HG02759 (cell line): ENCODE data around the gene EYA2.

Experiments used
- ATAC-seq: cut with Tn5 transposase; IDR thresholded peaks from one replicate; pipeline ENCODE4 v1.9.1; 2021; ENCODE audit warnings: mild to moderate bottlenecking, moderate library complexity; ENCODE audit not compliant: unreplicated experiment

EYA2 gene

DNA sequence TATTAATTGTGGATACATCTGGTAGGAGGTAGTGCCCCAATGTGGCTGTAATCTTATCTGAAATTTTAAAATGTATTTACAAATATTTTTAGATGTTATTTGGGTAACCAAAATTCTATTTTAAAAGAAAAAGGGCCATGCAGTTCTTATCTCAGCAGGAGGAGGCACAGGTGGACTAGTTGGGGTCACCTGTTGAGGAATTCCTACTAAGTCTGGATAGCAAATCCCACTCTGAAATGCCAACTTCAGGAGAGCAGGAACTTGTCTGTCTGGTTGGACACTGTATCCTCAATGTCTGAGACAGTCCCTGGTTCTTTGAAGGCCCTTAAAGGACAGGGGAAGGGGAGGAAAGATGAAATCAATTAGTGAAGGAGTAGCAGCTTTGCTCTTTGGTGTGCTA is 82.6 kb downstream of the EYA2 start:
- ATAC-seq: no peak

DNA sequence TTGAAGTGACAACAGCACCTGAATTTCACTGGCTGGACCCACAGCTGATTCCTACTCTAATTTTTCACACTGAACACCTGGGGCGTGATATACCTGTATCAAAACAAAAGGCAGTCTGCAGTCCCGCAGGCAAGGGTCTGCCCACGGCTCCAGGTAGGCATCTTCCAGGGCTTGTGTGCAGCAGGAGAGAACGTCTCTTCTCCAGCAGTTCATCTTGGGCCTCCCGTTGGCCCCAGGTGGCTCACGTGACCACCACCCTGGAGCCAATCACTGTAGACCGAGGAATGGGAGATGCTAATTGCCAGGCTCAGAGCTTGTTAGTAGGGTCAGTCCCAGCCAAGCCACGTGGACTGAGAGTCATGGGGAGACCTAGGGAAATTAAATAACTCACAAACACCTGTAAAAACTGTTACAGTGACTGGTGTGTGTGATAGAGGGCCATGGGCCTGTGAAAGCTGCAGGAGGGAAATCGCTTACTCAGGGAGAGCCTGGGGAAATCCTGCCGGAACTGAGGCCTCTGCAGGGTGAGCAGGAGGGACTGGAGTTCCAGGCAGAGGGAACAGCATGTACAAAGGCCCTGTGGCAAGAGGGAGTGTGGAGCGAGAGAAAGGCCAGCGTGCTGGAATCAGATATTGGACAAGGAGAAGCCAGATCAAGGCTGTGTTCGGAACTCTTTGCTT is 83.4 kb downstream of the EYA2 start:
- no peak for ATAC-seq

DNA sequence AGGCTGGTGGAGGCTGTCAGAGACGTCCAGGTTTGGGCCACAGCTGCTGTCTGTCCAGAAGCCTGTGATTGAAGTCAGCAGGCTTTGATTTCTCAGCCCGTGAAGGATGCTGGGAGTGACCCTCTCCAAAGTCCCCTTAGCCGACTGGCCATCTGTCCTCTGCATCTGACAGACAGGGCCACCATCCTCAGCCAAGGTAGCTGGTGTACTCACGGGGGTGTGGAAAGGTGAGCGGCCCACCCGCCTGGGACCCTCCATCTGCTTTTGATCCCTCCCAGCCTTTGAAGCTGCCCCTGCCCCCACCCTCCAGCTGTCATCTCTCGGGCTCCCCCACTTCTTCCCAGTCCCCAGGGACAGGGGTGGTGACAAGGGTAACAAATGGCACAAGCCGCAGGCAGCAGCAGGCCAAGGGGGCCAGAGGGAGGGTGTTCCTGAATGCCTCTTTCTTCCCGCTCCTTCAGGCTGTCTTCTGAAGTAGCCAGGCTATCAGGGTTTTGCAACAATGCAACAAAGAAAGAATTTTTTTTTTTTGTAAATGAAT is 84.4 kb downstream of the EYA2 start:
- no peak for ATAC-seq

DNA sequence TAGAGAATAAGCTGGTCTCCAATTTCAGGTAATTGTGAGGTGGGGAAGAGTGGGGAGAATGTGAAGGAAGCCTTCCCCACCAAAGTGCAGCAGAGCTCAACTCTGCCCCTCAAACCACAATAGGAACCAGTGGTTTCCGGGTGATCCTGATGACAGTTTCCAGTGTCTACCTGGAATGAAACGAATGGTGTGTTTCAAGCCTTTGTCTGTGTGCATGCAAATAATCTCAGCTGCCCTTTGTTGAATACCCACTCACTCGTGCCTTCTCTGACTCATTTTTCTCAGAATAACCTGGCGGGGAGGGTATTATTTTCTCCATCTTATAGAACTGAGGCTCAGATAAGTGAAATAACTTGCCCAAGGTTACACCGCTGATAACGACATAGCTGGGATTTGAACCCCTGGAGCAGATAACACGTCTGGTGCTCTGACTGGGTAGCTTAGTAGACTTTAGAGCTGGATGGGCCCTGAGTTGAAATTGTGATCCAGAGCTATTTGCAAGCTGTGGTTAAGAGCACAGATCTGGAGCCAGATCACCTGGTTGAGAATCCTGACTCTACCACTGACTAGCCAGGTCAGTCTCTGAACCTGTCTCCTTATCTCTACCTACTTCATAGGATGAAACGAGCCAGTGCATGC is 85.1 kb downstream of the EYA2 start:
- ATAC-seq: no peak

DNA sequence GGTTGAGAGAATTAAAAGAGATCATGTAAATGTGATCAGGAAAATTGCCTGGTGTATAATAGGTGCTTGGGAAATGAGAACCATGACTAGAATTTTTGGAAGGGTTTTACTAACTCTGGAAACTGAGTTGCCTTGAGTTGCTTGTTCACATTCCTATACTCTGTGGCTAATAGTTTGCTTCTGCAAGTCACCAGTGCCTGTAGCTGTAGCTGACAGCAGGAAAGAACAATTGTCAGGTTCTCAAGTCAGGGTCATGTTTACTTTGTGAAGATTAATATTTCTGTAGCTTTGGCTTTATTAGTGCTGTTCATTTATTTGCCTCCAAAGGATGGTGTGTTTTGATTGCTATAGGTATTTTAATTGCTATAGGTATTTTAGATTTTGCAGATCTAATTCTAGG is 86.5 kb downstream of the EYA2 start:
- ATAC-seq: no peak

DNA sequence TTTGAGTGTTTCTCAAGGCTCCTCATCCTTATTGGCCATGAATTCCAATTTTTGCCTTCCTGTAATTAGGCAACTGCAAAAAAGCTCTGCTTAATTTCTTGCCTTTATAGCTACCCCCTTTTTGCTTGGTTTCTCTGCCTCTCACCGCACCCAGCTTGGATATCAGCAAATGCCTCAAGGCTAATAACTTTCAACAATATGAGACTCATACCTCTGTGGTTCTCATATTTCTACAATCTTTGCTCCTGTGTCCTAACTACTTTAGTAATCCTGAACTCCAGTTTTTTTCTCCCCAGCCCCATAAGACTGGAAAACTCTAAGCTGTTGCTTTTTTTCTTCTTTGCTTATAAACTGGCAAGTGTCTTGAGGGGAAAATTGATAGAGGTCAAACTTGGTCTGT is 88.8 kb downstream of the EYA2 start:
- ATAC-seq: no peak

DNA sequence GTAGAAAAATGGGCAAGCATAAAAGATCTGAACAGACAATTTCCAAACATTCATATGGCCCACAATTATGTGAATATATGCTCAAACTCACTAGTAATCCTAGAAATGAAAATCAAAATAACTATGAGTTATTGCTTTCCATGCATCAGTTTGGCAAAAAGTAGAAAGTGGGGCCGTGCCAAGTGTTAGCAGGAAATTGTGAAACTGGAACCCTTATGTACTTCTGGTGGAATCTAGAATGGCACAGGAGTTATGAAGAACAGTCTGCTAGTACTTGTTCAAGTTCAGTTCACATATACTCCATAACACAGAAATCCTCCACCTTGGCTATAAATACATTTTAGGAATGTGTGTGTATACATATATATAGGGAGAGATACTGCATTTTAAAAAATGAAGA is 89.8 kb downstream of the EYA2 start:
- ATAC-seq: no peak

DNA sequence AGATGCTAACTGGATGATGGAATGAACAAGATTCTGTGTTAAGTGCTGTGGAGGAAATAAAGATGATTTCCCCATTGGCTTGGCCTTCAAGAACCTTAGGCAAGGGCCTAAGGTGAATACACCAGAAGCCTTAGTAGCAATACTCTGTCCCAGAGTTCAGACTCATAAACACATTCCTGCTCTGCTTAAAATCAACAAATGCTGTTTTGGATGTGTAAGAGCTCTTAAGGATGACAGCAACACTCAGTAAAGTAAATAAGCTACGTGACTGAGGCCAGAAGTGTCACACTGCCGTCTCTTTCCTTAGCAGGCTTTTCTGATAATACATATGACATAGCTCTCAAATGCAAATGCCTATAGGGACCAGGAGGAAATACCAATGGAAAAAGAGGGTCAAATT is 90.6 kb downstream of the EYA2 start:
- no peak for ATAC-seq

DNA sequence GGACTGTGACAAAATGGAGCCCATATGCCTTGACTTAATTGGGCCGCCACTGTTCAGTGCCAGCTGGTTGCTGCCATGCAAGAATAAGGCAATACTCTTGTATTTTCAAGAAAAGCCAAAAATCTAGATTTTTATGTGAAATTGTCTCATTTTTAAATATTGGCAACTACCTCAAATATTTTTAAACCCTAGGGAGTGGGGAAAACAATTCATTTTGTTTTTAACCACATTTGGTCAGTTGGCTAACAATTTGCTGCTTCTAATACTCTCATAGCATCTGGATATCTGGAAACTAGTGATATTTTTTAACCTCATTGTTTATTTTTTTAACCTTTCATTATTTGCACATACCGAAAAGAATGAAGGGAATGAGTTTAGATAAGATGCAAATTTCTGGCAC is 91.0 kb downstream of the EYA2 start:
- ATAC-seq: no peak

DNA sequence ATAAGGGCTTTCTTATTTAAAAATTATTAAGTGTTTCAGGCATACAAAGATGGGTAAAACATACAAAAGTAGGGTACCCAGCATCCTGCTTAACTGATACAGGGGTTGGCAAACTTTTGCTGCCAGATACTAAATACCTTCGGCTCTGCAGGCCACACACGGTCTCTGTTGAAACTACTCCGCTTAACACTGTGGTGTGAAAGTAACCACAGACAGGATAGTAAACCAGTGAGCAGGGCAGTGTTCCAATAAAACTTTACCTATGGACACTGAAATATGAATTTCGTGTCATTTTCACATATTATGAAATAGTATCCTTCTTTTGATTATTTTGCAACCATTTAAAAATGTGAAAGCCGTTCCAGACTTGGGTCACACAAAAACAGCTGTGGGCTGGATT is 92.4 kb downstream of the EYA2 start:
- no peak for ATAC-seq

DNA sequence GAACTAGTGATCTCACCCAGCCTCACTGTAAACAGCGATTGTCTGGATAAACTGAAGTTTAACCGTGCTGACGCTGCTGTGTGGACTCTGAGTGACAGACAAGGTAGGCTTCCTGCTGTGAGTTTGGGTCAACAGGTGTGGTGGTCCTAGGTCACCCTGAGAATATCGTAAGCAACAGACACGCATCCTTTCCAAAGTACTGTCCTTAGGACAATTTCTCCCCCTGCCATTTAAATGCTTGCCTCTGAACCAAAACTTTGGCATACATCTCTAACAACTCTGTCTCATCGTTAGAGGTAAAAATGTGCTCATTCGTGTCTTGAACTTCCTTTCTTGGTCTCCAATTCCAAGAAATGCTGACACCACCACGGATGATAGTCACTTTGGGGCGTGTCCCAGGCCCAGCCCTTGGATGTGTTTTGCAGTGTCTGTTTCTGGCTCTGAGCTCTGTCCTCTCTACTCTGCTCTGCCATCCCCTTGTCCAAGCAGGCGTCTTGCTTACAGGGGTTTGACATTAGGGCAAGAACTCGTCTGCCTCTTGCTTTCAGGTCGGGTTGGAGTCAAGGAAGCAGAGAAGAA is 95.5 kb downstream of the EYA2 start:
- no peak for ATAC-seq

DNA sequence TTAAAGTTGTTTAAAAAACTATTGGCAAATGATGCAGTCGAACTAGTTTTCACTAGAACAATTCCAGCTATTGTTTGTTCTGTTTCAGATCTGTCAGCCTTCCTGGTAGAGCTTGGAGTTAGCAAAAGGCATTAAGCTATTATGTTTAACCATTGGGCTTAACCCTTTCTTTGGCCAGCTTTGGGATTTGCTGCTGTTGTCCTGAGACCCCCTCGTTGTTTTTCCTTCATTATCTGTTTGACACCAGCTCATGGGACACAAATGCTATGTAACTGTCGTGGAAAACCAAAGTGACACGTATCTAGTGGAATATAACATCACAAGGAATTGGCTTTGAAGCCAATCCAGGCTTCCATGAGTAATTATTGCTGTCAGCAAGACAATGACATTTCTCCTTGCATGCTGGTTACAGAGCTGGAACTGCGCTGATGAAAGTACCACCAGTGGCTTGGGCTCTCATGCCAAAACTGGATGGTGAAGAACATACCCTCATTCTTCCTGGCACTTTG is 96.0 kb downstream of the EYA2 start:
- no peak for ATAC-seq

DNA sequence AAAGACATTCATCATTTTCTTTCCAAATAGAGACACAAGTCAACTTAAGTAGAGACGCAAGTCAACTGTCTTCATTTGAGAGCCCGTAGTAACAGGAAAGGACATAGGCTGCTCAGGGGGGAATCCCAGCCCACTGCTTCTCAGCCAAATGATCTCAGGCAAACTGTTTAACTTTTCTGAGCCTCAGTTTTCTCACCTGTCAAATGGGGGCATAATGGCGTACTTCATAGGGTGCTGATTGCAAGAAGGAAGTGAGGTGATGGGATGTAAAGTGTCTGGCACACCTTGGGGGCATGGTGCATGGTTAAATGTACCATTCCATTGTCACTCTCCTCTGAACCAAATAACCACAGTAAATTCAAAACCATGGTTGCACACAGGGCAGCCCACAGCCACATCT is 96.5 kb downstream of the EYA2 start:
- no peak for ATAC-seq

DNA sequence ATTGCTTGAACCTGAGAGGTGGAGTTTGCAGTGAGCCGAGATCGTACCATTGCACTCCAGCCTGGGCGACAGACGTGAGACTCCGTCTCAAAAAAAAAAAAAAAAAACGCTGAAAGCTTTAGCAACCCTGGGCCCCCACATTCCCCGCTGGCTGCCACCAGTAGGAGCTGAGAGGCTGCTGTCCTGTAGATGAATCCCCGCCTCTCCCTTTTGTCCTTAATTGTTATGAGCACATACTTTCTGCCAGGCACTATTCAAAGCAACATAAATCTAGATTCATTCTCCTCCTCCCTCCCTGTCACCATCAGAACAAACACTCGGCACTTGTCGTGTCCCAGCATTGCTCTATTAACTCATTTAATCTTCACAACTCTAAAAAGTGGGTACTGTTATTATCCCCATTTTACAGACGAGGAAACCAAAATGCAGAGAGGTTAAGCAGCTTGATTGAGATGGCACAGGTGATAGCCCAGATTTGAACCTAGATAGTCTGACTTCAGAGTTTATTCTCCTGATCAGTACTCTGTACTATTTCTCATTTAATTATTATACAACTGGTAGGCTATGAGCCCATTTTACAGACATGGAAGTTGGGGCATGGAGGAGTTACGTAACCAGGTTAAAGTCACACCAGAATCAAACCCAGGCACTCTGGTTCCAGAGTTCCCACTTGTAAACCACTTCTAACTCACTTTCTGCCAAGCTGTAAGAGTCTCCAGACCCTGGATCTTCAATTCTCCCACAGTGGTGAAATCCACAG is 97.4 kb downstream of the EYA2 start:
- no peak for ATAC-seq

DNA sequence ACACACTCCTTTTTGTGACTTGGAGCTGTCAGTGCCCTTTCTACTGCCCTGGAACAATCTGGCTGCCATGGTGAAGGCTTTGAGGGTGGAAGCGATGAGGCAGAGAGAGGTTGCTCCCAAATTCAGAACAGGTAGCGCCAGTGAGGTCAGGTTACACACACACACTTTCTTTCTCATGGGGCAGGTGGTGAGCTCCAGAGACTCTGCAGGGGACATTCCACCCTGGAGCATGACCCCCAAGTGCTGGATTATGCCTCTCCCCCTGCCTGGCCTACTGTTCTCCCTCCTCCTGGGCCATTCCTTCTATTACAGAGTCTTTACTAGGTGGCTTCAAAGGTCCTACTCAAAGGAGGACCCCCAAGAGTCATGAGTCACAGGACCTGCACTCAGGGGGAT is 98.0 kb downstream of the EYA2 start:
- no peak for ATAC-seq

DNA sequence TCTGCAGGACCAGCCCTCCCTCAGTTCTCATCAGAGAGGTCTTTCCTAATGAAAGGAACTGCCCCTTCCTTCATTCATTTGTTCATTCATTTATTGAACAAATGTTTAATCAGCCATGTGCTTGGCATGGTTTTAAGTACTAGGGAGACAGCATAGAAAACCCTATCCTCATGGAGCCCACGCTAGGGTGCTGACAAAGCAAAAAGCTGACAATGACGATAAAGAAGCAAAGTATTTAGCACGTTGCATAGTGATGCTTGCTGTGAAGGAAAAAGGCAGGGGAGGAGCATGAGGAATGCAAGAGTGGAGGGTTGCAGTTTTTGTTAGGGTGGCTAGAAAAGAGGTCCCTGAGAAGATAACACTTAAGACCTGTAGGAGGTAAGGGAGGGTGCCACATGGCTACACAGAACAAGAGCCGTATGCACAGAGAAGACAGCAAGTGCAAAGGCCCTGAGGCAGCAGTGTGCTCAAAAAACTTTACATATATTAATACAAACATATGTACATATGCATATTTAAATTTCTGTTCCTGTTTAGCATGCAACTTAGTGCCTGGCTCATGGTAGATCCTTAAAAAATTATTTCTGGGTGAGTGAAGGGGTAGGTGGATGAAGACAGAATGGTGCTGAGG is 98.9 kb downstream of the EYA2 start:
- no peak for ATAC-seq

DNA sequence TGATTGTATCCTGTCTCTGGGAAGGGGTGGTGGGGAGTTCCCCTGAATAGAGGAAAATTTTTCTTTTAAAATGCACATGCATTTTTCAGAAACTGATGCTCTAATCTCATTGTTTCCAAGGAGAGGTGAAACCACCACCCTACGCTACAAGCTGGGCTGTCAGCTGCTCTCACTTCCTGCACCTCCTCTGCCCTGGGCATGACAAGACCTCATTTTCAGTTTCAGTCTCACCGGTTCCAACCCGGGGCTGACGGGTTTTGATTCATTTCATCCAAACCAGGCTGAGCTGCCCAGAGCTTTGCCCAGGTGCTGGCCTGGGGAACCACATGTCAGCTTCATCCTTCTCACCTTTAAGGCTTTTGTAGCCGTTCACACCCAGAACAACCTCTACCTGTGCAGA is 99.7 kb downstream of the EYA2 start:
- ATAC-seq: peak; percentile 97

DNA sequence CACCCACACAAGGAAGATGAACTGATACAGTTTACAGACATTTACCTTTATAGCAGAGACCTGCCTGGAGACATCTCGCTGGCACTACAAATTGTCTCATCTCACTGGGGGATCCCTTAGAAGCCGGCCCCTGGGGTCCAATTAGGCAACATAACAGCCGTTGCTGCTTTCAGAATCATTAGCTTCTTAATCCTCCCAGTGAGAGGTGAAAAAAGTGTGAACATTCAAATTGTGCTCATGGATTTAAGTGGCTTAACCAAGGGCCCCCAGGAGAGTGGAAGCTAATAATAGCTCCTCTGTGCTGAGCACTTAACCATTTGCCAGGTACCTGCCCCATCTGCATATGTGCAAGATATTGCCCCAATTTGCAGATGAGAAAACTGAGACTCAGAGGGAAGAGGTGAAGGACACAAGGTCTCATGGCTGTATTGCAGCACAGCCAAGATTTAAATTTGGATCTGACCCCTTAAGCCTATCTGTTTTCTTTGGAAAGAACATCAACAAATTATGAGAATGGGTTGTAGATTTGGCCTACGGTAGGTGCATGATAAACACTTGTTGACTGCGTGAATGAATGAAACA is 101.0 kb downstream of the EYA2 start:
- no peak for ATAC-seq

DNA sequence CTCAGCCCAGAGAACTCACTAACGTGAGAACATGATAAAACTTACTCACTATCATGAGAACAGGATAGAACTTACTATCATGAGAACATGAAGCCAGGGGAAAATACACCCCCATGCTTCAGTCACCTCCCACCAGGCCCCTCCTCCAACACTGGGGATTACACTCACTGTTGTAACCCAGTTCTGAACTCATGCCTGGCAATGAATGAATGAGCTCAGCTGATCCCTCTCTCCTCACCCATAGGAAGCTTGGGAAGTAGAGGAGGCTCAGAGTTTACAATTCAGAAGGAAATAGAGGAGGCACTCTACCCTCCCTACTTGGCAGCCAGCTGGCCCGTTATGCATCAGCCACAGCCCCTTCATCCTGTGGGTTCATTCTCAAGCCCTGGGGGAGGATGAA is 102.5 kb downstream of the EYA2 start:
- ATAC-seq: no peak

DNA sequence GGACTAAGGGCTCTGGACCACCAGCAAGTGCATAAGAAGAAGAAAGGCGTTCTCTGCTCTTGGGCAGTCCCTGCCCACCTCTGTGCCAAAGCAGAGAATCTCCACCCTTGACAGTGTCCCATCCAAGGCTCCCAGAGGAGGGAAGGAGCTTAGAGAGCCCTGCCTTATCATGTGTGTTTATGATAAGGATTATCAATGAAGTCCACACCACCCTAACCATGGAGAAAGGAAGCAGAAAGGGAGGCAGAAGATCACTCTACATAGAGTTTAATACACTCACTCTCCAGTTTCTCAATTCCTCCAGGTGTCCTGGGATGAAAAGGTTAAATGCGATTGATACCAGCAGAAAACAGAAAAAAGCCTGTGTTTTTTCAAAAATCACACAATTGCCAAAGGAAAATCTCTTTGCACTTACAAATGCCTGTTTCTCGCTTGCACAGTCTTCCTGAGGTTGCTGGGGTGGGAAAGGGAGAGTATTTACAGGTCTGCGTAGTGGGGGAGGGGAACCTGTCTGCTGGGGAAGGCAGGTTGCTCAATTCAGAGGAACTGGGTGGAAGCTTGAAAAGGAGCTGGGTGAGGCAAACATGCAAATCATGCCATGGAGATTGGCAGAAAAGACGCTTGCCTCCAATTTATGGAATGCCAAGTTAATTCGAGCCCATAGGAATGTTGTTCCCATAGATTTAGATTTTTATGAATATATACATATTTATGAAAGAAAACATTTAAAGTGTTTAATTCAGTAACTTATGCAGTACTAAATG is 104.0 kb downstream of the EYA2 start:
- no peak for ATAC-seq
